NCI-H82 (cell line): ENCODE measurements around the gene CREB5.
A peak's percentile ranks its signal among the peaks of the same experiment; 100 is the strongest.

Source experiments
- DNase-seq: peaks from one replicate; lab custom pipeline; 2025; lab: John Stamatoyannopoulos, UW

CREB5 gene

DNA sequence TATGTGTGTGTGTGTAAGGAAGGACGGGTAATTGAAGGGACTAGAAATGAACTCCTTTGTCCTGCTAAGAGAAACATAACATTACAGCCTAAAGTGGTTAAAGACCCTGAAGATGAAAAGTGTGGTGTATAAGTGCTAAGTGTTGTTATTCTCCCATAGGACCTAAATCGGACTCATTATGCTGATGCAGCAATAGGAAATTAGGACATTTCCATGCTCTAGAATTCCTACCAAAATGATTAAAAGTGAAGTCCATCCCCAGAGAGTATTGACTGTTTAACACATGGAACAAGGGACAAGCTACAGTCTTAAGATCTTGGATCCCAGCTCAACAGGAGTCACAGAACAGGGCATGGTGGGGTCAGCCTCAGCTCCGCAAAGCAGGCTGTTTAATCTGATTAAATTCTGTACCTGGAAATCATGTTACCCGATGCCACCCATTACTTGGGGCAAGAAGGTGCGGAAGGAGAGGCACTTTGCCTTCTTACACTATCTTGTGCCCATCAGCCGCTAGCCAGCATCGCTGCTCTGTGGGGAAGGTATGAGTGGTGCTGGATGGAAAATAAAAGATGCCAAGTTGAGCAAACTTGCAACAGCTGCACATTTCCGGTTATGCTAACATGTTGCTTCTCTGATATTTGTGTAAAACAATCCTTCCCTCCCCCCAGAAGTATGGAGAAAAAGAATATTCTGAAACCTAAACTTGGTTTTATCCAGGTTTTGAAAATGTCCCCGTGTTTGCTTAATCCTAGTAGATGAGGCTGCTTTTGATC, 100.5 kb downstream of the CREB5 start:
- peak; percentile 22 for DNase-seq

GRCh38 chr7:28516390-28517172, 104.3 kb downstream of the CREB5 start:
- peak; percentile 69 for DNase-seq

- DNase-seq: no peak
These were observed 104.9 kb downstream of the CREB5 start for GRCh38 chr7:28517206-28517605.

- DNase-seq: no peak
These were observed 105.3 kb downstream of the CREB5 start for GRCh38 chr7:28517606-28518005.

DNA sequence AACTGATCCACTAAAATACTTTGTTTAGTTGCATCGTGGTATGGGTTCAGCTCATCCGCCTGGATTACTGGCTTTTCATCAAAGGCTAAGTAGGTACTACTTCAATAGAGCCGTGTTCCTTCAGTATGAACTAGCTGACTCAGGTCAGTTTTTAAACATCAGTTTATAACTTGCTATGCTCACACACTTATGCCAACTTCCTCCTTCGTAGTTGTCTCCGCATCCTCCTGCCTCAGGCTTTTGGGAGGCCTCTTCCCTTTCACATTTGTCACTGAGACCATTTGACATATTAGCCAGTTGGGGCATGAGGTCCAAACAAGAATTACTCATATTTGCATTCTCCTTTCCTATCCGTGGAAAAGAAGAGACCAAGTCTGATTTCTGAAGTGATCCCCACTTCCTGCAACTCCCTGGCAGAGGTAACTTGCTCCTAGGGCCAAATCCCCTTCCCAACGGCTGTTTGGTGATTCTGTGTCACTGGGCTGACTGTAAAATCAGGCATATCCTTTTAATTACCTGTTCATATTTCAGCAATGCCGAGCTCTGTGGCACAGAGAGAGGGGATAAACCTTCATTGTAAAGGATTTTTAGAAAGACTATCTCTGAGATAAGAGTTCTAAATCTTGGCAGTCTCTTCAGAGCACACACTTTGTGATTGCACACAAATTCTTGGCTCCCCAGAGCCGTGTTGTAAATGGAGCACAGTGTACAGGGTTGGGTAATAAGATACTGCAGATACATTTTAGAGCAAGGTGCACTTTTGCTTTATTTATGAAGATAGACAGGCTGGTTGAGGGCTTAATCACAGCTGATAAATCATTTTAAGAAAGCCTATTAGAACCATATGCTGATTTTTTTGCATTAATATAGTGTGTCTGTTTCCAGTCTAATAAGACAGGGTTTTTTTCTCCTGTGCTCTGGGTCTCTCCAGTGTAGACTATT, 108.0 kb downstream of the CREB5 start:
- peak; percentile 44 for DNase-seq

DNA sequence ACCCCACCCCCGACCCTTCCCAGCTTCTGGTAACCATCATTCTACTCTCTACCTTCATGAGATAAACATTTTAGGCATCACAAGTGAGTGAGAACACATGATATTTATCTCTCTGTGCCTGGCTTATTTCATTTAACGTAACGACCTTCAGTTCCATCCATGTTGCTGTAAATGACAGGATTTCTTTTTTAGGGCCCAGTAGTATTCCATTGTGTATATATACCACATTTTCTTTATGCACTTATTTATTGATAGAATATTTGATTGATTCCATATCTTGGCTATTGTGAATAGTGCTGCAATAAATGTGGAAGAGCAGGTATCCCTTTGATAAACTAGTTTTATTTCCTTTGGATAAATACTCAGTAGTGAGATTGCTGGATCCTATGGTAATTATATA, 112.7 kb downstream of the CREB5 start:
- no peak for DNase-seq

- DNase-seq: no peak
These were observed 116.6 kb downstream of the CREB5 start for GRCh38 chr7:28528899-28529298.

DNA sequence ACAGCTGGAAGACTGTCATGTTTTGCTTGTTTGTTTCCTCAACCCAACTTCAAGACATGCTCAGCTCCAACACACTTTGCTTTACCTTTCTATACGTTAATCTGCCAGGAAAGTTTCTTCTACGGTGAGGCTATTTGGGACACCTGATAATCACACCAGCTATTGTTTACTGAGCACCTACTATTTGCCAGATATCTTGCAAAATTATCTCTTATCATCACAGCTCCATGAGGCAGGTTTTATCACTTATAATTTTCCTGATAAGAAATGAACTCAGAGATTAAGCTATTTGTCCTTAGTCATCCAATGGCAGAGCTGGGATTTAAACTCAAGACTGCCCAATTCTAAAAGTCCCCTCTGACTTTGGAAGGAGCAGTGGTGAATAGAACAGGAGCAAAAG, 117.4 kb downstream of the CREB5 start:
- DNase-seq: no peak

DNA sequence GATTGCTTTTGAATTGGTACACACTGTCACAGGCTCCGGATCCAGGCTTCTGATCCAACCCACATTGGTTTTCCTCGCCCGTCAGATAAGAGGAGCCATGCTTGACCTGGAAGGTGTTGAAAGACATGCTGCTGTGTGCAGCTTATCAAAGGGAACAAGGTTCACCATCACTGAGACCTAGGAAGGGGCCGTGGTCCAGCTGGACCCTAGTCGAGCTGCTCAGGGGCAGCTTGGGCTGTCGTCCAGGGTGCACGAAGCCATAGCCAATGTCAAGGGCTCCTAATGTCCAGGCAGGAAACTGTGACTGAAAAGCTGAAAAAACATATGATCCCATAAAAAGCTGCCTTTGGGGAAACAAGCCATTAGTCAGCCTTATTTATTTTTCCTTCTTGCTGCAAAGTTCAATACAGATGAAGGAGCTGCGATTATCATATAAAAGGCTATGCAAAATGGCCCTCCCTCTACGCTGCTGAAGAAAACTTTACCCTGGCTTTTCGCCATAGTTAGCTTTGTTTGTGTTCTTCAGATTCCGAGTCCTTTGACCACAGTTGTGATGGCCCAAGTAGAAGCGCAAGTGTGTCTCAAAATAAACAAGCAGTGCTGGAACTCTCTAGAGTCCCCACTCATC, 118.0 kb downstream of the CREB5 start:
- no peak for DNase-seq

DNA sequence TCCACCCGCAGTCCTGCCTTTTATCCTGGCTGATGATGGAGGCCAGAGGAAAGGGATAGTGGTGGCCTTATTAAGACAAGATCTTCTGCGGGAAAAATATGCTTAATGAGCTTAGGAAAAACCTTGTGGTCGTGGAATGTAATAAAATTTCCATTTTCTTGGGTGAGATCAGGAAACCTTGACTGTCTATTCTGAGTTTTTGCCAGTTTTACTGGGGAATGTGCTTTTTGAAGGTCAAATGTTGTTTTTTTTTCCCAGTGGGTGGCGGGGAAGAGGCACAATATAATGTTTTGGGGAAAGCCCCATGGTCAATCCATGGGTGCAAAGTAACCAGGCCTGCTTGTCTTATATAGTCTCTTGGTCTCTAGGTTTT, 118.5 kb downstream of the CREB5 start:
- no peak for DNase-seq

DNA sequence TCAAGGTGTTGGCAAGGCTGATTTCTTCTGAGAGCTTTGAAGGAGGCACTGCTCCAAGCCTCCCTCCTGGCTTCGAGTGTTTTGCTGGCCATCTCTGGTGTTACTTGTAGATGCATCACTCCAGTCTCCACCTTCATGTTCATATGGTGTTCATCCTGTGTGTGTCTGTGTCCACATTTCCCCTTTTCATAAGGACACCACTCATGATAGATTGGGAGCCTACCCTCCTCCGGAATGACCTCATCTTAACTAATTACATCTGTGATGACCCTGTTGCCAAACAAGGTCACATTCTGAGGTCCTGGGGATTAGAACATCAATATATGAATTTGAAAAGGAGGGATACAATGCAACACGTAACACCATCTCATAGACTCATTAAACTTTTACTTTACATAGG, 119.0 kb downstream of the CREB5 start:
- DNase-seq: no peak

DNA sequence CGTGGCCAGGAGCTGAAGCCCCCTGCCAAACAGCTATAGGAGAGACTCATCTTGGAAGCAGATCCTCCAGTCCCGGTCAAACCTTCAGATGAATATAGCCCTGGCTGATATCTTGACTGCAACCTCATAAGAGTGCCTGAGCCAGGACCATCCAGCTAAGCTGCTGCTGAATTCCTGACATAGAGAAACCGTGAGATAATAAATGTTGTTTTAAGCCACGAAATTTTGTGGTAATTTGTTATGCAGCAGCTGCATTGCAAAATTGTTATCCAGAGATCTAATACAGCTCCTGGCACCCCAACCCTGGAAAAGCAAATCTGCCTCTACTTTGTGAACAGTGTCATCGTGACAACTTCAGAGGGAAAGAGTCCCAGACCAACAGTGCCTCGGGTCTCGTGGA, 119.9 kb downstream of the CREB5 start:
- no peak for DNase-seq

DNA sequence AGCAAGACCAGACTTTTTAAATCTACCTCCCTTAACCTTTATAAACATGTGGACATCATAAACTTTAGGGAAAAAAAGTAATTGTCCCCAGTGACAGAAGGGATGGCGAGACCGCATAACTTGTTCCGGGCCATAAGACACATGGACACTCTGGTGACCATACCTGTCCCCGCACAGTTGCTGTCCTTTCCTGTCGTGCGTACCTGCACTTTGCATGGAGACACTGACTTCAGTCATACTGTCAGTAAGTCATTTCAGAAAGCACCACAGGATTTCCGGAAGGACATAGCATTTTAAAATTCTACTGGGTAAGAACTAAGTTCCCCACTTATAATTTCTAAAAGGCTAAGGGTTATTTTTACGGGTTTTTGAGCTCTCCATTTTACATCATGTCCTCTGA, 120.9 kb downstream of the CREB5 start:
- DNase-seq: no peak

- no peak for DNase-seq
These were observed 121.6 kb downstream of the CREB5 start for GRCh38 chr7:28533731-28534531.

- peak; percentile 33 for DNase-seq
These were observed 123.9 kb downstream of the CREB5 start for GRCh38 chr7:28536259-28536658.

- no peak for DNase-seq
These were observed 127.1 kb downstream of the CREB5 start for GRCh38 chr7:28539289-28539981.

DNA sequence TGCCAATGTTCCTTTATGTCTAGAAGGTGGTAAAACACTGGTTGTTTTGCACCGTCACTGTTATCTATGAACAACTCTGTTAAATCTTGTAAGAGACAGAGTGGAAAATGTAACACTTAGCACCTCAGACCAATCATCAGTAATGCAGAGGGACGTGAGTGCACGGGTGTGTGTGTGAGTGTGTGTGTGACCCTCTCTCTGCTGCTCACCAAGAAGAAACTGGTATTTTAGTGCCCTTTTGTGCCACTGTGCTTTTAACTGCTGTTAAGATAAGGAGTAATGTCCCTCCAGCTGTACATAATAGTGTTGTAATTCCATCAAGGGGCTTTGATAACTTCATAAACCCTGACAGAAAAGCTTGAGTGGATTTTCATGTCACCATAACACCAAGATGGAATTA, 130.1 kb downstream of the CREB5 start:
- DNase-seq: peak; percentile 90

GRCh38 chr7:28544453-28545117, 132.3 kb downstream of the CREB5 start:
- peak; percentile 62 for DNase-seq

DNA sequence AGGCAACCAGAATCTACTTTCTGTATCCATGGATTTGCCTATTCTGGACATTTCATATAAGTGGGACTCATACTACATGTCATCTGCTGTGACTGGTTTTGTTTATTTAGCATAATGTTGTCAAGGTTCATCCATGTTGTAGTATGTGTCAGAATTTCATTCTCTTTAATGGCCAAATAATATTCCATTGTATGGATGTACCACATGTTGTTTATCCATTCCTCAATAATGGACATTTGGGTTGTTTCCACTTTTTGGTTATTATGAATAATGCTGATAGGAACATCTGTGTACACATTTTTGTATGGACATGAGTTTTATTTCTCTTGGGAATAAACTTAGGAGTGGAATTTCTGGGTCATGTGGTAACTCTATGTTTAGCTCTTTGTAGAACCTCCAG, 133.7 kb downstream of the CREB5 start:
- no peak for DNase-seq

DNA sequence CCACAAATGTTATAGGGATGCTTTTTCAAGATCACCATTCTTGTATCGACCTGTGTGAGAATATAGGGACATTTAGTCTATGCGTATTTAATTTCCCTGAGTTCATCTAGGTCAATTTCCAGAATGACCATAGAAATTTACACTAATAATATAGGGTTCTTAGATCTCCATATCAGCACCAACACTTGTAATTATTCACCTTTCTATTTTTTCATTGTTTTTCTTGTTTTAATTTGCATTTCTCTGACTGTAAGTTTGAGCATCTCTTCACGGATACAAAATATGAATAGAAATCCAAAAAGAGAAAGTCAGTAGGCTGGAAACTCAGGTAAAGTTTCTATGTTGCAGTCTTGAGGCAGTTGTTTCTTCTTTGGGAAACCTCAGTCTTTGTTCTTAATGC, 134.8 kb downstream of the CREB5 start:
- DNase-seq: no peak
